GM13976 (cell line): ENCODE results near the gene PAQR7.

Experiments used
- DNase-seq: peaks from one replicate; pipeline ENCODE4 v3.0.0; 2012; ENCODE audit warnings: low spot score
- in situ Hi-C: fragments of 300-500 bp; cut with MboI; formaldehyde crosslinking; loops from one replicate; pipeline ENCODE4 v1.12.0; 2022; ENCODE audit warnings: low sequenced_read_pairs, mixed read lengths, inconsistent platforms; ENCODE audit not compliant: unreplicated experiment
- TF ChIP-seq, protein P1 (sequence below): IDR thresholded peaks from 2 replicates; pipeline ENCODE4 v1.5.1; 2012; ENCODE audit warnings: borderline replicate concordance, mild to moderate bottlenecking; ENCODE audit not compliant: insufficient read depth; ENCODE audit errors: extremely low read depth, missing control alignments, control extremely low read depth

PAQR7 gene

GRCh38 chr1:25863486-25864262, 11.8 kb downstream of the PAQR7 start:
- no peak for DNase-seq
- in situ Hi-C loops, result no loop called here
- TF ChIP-seq, protein P1, sequence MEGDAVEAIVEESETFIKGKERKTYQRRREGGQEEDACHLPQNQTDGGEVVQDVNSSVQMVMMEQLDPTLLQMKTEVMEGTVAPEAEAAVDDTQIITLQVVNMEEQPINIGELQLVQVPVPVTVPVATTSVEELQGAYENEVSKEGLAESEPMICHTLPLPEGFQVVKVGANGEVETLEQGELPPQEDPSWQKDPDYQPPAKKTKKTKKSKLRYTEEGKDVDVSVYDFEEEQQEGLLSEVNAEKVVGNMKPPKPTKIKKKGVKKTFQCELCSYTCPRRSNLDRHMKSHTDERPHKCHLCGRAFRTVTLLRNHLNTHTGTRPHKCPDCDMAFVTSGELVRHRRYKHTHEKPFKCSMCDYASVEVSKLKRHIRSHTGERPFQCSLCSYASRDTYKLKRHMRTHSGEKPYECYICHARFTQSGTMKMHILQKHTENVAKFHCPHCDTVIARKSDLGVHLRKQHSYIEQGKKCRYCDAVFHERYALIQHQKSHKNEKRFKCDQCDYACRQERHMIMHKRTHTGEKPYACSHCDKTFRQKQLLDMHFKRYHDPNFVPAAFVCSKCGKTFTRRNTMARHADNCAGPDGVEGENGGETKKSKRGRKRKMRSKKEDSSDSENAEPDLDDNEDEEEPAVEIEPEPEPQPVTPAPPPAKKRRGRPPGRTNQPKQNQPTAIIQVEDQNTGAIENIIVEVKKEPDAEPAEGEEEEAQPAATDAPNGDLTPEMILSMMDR, result no peak

- in situ Hi-C loops, result no loop called here
- DNase-seq, result no peak
- TF ChIP-seq, protein P1, result no peak
Measured at GRCh38 chr1:25862785-25863485, 12.6 kb downstream of the PAQR7 start.

- in situ Hi-C loops, result no loop called here
- no peak for DNase-seq
- TF ChIP-seq, protein P1, result no peak
Measured at GRCh38 chr1:25861316-25862286, 13.9 kb downstream of the PAQR7 start.

DNA sequence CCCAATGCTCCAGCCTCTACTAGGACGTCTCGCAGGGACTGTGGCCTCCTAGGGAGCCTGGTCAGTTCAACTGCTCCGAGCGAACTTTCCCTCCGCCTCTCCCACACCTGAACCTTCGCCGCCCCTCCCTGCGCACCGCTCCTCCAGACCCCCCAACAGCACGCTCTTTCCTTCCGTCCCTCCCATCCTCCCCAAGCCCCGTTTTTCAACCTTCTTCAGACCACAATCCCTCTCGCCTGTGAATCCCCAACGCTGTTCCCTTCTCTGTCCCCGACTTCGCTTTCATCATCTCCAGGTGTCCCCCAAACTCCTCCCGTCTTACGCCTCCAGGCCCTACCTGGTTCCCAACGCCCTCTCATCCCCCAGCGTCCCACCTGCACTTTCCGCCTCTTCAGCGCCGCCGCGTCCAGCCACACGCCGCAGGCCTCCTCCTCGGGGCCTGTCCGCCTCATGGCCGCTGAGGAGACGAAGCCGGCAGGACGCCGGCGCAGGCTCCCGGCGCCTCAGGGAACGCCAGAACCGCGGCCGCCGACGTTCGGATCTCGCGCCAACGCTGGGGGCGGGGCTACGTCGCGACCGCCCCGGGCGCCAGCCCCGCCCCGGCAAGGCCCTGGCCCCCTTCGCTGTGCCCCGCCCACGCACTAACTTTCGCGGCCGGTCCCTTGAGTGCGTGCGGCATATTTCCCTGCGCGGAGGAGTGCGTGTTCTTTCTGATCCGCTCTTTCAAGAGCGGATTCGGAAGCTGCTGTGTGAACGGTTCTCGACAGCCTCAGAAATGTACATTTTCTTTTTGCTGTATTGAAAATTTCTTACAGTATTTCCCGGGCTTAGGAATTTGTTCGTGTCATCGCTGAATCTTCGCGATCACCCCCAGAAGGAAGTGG, 16.4 kb downstream of the PAQR7 start, which contains the start of gene AUNIP:
TSS of gene AUNIP (minus strand) at position 552 of the 884 bp plus-strand sequence. CDS start at position 452, 100 bp downstream.
- TF ChIP-seq, protein P1, result no peak
- in situ Hi-C loops, result no loop called here
- peak; percentile 99 for DNase-seq

DNA sequence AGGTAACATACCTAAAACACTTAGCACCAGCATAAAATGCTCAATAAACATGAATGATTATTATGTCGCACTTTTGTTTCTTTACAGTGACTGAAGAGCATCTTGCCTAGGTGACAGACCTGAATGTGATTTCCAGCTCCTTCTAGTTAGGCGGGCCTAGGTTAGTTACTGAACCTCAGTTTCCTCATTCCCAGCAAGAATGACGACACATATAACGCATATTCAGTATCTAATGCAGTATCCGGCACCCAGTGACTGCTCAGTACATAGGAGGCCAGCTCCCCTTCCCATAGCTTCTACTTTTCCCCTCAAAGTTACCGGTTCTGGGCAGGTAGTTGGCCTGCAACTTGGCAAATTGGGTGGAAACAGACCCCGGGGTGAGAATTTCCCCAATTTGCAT, 17.0 kb downstream of the PAQR7 start:
- TF ChIP-seq, protein P1, result no peak
- DNase-seq, result peak; percentile 24
- in situ Hi-C loops, result no loop called here
